Mucosa of gallbladder (tissue), 1 donor: ENCODE measurements around the gene CD200R1. TPM values are rescaled to one million over a fixed set of nuclear protein-coding genes. Genes with fewer than 3 reads are reported as not detected.

ENCODE experiments used
- DNase-seq: peaks from one replicate; pipeline ENCODE4 v3.0.0-alpha.2; 2020; ENCODE audit warnings: low spot score
- total RNA-seq: library from RNA; stranded (reverse); gene quantifications from one replicate; pipeline ENCODE4 v1.2.1, GENCODE V29; 2021
- donor health status: DM: no; HTN: no; CAD: no.

CD200R1 gene, protein sequence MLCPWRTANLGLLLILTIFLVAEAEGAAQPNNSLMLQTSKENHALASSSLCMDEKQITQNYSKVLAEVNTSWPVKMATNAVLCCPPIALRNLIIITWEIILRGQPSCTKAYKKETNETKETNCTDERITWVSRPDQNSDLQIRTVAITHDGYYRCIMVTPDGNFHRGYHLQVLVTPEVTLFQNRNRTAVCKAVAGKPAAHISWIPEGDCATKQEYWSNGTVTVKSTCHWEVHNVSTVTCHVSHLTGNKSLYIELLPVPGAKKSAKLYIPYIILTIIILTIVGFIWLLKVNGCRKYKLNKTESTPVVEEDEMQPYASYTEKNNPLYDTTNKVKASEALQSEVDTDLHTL
- 1.5 TPM for total RNA-seq

GRCh38 chr3:112974894-112975293 lies at the start of gene CD200R1:
Gene CD200R1, minus strand, starts transcription at chr3:112975103. Its CDS starts 246 bp downstream, at chr3:112974857.
- DNase-seq: no peak

DNA sequence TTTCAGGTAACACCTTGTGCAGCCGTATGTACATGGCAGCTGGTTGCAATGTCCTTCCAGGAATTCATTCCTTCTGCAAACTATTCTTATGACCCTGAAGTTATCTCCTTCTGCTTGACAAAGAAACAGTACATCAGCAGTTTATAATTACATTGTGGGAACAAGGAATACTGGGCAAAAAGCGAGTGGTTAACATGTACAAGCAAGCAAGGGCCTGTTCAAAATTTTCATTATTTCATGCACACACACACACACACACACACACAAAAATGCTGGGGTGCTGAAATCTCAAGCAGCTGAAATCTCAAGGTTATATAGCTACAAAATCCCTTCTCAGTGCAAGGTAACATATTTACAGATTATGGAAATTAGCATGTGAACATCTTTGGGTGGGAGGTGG lies 46.6 kb upstream of the CD200R1 start:
- no peak for DNase-seq

GRCh38 chr3:113019182-113020137 lies 44.6 kb upstream of the CD200R1 start:
- peak; percentile 90 for DNase-seq

DNA sequence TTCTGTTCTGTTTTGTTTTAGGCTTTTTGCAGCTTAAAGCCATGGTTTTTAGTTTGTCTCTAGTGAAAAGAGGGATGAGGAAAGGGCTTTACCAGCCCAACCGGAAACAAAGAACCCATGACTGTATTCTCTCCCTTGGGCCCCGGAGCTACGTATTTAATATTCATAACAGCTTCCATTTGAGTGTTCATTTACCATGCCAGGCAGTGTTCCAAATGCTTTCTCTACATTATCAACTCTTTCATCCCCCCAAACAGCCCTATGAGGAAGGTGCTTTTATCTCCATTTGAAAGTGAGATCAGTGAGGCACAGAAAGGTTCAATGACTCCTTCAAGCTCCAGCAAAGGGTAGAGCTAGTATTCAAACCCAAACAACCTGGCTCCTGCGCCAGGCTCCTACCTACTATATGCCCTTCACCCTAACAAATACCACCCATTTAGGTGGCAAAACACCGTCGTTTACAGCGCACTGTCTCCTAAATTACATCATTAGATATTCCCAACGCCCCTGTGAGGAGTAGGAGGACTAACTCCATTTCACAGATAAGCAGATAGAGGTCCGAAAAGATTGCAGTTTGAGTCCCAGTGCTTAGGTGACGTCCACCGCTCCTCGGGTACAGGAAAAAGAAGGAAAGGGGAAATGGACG lies 43.8 kb upstream of the CD200R1 start:
- no peak for DNase-seq

- DNase-seq: no peak
These were observed 38.7 kb upstream of the CD200R1 start for GRCh38 chr3:113013593-113013992.

GRCh38 chr3:113008117-113008516 lies 33.2 kb upstream of the CD200R1 start:
- no peak for DNase-seq

- no peak for DNase-seq
These were observed 31.6 kb upstream of the CD200R1 start for GRCh38 chr3:113006359-113007056.

- DNase-seq: no peak
These were observed 30.7 kb upstream of the CD200R1 start for GRCh38 chr3:113005611-113006010.

DNA sequence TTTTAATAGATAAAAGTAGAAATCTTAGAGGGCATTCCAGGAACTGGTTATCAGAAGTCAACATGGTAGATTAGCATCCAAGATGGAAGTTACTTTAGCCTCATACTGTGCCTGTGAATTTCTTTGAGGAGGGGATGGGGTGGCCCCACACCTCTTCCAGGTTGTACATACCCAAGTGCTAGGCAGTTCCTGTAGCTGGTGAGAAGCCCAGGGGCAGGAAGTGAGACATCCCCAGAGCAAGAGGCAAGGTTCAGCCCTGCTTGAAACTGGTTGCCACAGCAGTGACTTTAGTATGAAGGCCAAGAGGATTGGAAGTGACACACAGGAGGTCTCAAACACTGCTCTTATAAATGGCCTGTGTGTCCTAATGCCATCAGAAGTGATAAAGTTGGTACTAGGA lies 27.8 kb upstream of the CD200R1 start:
- no peak for DNase-seq

DNA sequence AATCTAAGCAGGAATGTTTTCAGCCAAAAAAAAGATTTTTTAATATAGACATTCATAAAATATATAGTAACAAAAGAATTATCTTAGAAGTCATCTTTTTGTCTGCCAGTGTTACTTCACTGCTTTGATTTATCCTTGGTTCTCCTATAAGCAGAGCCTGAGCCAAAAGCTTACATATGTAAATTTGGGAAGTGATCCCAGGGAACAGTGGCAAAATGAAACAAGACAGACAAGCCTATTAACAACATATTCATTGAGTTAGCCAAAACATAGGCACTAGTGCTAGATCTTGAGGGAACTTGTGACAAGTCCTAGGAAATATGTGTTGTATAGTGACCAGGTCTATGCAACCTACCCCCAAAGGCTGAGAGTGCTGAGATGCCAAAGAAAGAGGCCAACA lies 27.1 kb upstream of the CD200R1 start:
- no peak for DNase-seq

- DNase-seq: no peak
These were observed 25.8 kb upstream of the CD200R1 start for GRCh38 chr3:113000691-113001090.

- no peak for DNase-seq
These were observed 20.9 kb upstream of the CD200R1 start for GRCh38 chr3:112995800-112996199.

GRCh38 chr3:112990672-112991602 lies 16.0 kb upstream of the CD200R1 start, which contains the start of gene GTPBP8:
Gene GTPBP8, plus strand, starts transcription at chr3:112990984. Its CDS starts 16 bp downstream, at chr3:112991000.
- peak; percentile 93 for DNase-seq

- no peak for DNase-seq
These were observed 12.9 kb upstream of the CD200R1 start for GRCh38 chr3:112987710-112988334.

DNA sequence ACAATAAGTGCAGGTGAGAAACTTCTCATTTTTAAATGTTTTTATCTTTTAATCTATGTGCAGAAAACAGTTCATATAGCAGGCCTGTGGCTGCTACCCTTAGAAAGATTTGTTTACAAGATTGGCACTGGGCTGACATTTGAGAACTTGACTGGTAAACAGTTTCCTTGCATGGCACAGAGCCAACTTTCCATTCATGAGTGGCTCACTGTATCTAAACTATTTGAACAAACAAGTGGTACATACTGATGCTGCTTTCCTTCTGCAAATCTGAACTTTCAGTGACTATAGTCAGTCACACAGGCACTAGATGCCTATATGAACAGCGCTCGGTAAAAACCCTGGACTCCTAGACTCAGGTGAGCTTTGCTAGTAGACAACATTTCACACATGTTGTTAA lies 9.6 kb upstream of the CD200R1 start:
- DNase-seq: no peak

- DNase-seq: no peak
These were observed 7.8 kb upstream of the CD200R1 start for GRCh38 chr3:112982710-112983109.

DNA sequence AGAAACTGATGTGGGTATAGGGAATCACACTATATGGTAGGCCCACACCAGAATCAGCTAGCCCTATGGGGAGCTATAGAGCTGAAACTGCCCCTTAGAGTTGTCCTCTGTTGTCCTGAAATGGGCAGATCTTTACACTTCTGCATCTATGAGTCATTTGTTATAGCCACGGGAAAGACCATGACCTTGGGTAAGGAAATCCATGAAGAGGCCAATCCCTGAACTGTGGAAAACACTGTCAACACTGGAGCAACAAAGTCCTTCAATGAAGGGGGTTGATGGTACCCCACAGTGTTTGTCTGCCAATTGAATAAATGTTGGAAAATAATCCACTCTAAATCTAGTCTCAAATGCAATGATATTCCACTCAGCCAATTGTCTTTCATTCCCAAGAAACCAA lies 5.2 kb upstream of the CD200R1 start:
- DNase-seq: no peak

- no peak for DNase-seq
These were observed 4.4 kb upstream of the CD200R1 start for GRCh38 chr3:112979244-112979832.

DNA sequence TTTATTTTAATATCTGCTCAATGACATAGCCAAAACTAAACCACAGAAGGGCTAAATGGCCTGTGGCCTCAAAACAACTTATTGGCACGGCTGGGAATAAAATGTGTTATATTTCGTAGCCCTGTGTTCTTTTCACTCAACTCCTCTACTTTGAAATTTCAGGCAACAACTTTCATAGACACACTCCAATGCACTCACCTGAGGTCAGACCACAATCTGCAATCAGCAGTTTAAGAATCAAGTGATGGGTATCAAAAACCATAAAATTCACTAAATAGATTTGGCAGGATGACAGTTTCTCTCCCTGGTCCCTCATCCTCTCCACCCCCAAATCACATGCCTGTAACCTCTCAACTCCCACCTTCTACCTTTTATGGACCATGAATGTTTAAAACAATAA lies 2.0 kb upstream of the CD200R1 start:
- no peak for DNase-seq

DNA sequence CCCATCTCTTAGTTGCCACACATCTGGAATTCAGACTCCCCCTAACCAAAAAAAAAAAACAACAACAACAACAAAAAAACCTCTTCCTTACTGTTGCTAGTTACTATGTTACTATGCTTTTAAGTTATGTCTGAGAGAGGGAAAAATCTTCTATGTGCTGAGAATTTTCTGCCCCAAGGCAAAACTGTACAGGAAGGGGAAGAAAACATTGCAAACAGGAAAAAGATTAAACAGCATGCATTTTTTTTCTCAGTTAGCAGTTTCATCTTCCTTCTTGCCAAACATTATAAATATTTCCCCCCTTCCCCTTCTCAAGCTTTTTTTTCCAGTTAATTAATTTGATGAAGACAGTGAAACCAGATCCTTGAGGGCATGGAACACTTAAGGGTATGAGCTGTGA lies 1.1 kb upstream of the CD200R1 start:
- DNase-seq: no peak
